ENCODE data around the gene KCNC2. TPM values are rescaled to one million over a fixed set of nuclear protein-coding genes. Genes with fewer than 3 reads are reported as not detected.

KCNC2 gene
- total RNA-seq, 1 experiment from 2014 or later = not detected

DNA sequence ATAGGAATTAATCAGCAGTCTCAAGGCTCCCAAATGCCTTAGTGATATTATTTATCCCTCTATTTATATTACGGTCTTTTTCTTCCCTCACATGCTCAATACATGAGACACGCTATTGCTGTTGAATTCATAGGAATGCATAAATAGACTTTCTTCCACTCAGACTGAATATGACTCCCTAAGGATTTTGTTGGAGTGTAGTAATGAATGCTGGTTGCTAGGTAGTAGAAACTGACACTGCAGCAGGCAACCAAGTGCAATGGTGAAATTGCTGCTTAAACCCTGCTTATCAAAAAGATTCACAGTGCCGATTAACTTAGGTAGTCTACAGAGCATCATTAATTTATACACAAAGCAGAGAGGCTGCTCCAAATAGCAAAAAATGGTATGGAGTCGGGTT lies 168.2 kb downstream of the KCNC2 start:
- intact Hi-C loops (cut with micrococcal nuclease; ENCODE audit: unreplicated experiment) = no loop called here
- Mint-ChIP-seq H3K27me3 (ENCODE audit: unreplicated experiment) (no peaks in the 10 kb centered on the region), H3K4me3 (ENCODE audit: low read depth, unreplicated experiment) (no peak overlapping the region), H3K9me3 (ENCODE audit: low read depth, unreplicated experiment) (peaks cover 3% of the 10 kb centered on the region), H3K4me1 (ENCODE audit: low read depth, unreplicated experiment) (no peaks in the 10 kb centered on the region), H3K27ac (ENCODE audit: unreplicated experiment) (no peak overlapping the region), H3K36me3 (ENCODE audit: insufficient read depth, unreplicated experiment) (no peaks in the 10 kb centered on the region)
- TF ChIP-seq, protein P1, sequence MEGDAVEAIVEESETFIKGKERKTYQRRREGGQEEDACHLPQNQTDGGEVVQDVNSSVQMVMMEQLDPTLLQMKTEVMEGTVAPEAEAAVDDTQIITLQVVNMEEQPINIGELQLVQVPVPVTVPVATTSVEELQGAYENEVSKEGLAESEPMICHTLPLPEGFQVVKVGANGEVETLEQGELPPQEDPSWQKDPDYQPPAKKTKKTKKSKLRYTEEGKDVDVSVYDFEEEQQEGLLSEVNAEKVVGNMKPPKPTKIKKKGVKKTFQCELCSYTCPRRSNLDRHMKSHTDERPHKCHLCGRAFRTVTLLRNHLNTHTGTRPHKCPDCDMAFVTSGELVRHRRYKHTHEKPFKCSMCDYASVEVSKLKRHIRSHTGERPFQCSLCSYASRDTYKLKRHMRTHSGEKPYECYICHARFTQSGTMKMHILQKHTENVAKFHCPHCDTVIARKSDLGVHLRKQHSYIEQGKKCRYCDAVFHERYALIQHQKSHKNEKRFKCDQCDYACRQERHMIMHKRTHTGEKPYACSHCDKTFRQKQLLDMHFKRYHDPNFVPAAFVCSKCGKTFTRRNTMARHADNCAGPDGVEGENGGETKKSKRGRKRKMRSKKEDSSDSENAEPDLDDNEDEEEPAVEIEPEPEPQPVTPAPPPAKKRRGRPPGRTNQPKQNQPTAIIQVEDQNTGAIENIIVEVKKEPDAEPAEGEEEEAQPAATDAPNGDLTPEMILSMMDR (IDR thresholded peaks at IDR 0.05; ENCODE audit: unreplicated experiment) = no peak
- BruUV-seq (replicated peaks) = no TSS peak
- CTCF ChIA-PET = no interaction called here
- no peak for DNase-seq

DNA sequence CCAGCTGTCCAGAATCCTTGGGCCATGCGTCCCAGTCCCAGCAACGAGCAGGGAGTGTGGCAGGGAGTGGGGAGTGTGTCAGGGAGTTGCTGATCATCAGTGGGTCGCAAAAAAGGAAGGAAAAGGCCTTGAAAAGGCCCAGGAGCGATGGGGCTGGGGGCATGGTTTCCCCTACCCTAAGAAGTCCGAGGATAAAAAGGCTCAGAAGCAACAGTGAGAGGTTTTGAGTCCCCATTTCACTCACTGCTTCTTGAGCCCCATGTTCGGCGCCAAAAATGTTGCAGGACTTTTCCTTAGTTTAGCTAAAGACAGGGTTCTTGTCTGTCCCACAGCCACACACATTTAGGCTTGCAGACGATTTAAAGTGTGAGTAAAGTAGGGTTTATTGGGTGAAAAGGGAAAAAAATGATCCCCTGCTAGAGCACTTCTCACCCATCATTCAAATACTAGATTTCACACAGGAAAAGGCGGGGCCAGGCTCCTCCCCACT lies 189.5 kb downstream of the KCNC2 start:
- intact Hi-C loops (cut with micrococcal nuclease; ENCODE audit: unreplicated experiment) = no loop called here
- DNase-seq = peak; percentile 4
- Mint-ChIP-seq H3K27ac (ENCODE audit: unreplicated experiment) (no peak overlapping the region), H3K4me1 (ENCODE audit: low read depth, unreplicated experiment) (no peaks in the 10 kb centered on the region), H3K36me3 (ENCODE audit: insufficient read depth, unreplicated experiment) (no peaks in the 10 kb centered on the region), H3K27me3 (ENCODE audit: unreplicated experiment) (no peaks in the 10 kb centered on the region), H3K4me3 (ENCODE audit: low read depth, unreplicated experiment) (no peak overlapping the region), H3K9me3 (ENCODE audit: low read depth, unreplicated experiment) (peaks cover 23% of the 10 kb centered on the region)
- TF ChIP-seq, protein P1 (IDR thresholded peaks at IDR 0.05; ENCODE audit: unreplicated experiment) = no peak
- BruUV-seq (replicated peaks) = no TSS peak
- CTCF ChIA-PET = no interaction called here

DNA sequence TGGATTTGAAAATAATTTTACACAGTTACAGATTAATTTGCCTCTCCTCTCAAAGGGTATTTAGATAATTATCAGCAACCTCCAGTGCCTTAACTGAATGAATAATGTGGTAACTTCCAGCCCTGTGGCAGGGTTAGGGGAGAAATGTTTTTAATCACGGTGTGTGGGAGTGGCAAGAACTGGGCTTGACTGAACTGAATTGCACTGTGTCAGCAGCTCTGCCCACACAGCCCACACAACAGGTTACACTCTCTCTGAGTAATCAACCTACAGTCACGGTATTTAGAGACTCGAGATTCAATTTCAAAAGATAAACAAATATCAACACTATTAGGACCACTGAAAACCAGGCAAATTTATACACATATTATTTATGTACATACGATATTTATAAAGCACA lies 198.5 kb downstream of the KCNC2 start:
- intact Hi-C loops (cut with micrococcal nuclease; ENCODE audit: unreplicated experiment) = no loop called here
- Mint-ChIP-seq H3K27me3 (ENCODE audit: unreplicated experiment) (no peaks in the 10 kb centered on the region), H3K4me1 (ENCODE audit: low read depth, unreplicated experiment) (peaks cover 8% of the 10 kb centered on the region), H3K36me3 (ENCODE audit: insufficient read depth, unreplicated experiment) (no peaks in the 10 kb centered on the region), H3K27ac (ENCODE audit: unreplicated experiment) (no peak overlapping the region), H3K4me3 (ENCODE audit: low read depth, unreplicated experiment) (no peak overlapping the region), H3K9me3 (ENCODE audit: low read depth, unreplicated experiment) (peaks cover 4% of the 10 kb centered on the region)
- BruUV-seq (replicated peaks) = no TSS peak
- CTCF ChIA-PET = interaction anchor here (0.7 kb wide), 1 partner anchor 214 kb away, joined by 3 read pairs; no protein-coding TSS in a partner anchor
- DNase-seq = peak; percentile 17
- TF ChIP-seq, protein P1 (IDR thresholded peaks at IDR 0.05; ENCODE audit: unreplicated experiment) = no peak

DNA sequence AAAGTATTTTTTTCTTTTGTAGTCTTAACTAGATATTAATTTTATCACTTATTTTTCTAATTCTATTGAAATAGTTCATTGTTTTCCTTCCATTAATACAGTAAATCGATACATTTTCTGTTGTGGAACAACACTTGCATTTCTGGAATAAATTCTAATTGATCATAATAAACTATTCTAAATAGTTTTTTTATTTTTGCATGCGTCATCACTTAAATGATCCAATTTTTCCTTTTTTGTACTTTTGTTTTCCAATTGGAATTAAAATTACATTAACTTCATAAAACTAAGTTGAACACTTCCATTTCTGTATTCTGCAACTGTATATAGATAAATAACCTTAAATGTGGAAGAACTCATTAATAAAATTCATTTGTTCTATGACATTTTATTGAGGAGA lies 202.5 kb downstream of the KCNC2 start:
- no TSS peak for BruUV-seq (replicated peaks)
- CTCF ChIA-PET = no interaction called here
- Mint-ChIP-seq H3K27me3 (ENCODE audit: unreplicated experiment) (no peaks in the 10 kb centered on the region), H3K4me1 (ENCODE audit: low read depth, unreplicated experiment) (peaks cover 7% of the 10 kb centered on the region), H3K27ac (ENCODE audit: unreplicated experiment) (no peak overlapping the region), H3K9me3 (ENCODE audit: low read depth, unreplicated experiment) (no peaks in the 10 kb centered on the region), H3K4me3 (ENCODE audit: low read depth, unreplicated experiment) (no peak overlapping the region), H3K36me3 (ENCODE audit: insufficient read depth, unreplicated experiment) (no peaks in the 10 kb centered on the region)
- intact Hi-C loops (cut with micrococcal nuclease; ENCODE audit: unreplicated experiment) = no loop called here
- TF ChIP-seq, protein P1 (IDR thresholded peaks at IDR 0.05; ENCODE audit: unreplicated experiment) = no peak
- DNase-seq = no peak
